Measurements from ENCODE around the gene BMPER. TPM values are rescaled to one million over a fixed set of nuclear protein-coding genes. Genes with fewer than 3 reads are reported as not detected.

The BMPER gene
- total RNA-seq, 1 experiment from 2014 or later, result 1.5 TPM

GRCh38 chr7:33922820-33923219 is 17.5 kb downstream of the BMPER start:
- no peak for DNase-seq (ENCODE audit: low read depth)

GRCh38 chr7:33923440-33924229 is 18.3 kb downstream of the BMPER start:
- no peak for DNase-seq (ENCODE audit: low read depth)

GRCh38 chr7:33926535-33926934 is 21.2 kb downstream of the BMPER start:
- peak; percentile 23 for DNase-seq (ENCODE audit: low read depth)

- DNase-seq (ENCODE audit: low read depth), result no peak
Measured at GRCh38 chr7:33928986-33929385, 23.6 kb downstream of the BMPER start.

GRCh38 chr7:33932221-33932620 is 26.9 kb downstream of the BMPER start:
- peak; percentile 25 for DNase-seq (ENCODE audit: low read depth)

DNA sequence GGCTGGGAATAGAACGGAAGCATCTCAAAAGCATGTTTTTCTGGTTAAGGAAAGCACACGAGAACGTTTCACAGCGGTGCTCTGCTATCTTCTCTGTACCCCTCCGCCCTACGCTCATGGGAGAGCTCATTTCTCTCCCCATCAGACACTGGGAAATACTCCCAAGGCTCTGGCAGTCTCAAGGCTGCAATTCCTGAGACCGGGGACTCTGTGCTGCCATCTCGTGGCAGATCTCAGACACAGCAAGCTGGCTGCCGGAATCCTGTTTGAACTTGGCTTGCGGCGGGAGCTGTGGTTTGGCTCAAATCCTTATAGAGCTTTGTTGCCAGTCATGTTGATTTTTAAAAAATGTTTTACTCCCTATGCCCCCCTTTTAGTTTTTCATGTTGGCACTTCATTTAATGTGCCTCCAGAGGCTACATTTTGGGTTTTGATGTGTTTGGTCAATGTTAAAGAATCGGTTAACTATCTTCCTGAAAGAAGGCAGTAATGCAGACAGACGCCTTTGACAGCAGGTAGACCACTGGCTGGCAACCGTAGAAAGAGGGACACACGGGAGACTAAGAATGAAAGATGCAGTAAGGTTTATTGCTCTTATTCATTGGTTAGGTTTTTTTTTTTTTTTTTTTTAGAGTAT is 27.6 kb downstream of the BMPER start:
- DNase-seq (ENCODE audit: low read depth), result peak; percentile 89

DNA sequence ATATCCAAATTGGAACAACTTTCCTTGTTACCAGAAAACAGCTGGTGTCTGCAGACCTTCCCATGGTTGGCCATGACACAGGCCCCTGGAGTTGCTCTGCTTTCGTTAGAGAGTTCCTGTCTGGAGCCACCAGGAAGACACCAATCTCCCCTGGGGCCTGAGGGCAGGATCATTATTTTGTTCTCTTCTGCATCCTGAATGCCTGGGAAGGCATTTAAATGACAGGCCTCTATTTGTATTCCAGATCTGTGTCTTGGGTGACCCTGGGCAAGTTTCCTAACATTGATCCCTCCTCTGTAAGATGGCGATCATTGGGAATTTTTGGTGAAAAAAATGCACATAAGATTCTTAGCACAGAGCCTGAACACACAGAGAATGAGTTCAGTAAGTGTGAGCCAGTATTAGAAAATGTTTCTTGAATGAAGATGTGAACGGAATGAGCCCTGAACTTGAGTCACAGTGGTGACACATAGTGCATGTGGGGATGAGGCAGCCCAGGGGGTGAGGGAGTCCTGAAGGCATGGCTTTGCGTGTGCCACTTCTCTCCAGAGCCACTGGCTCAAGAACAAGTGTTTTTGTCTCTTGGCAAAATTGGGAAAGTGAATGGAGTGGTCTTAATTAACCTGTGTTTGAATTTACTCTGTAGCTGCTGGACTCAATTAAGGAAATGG is 28.4 kb downstream of the BMPER start:
- peak; percentile 91 for DNase-seq (ENCODE audit: low read depth)

DNA sequence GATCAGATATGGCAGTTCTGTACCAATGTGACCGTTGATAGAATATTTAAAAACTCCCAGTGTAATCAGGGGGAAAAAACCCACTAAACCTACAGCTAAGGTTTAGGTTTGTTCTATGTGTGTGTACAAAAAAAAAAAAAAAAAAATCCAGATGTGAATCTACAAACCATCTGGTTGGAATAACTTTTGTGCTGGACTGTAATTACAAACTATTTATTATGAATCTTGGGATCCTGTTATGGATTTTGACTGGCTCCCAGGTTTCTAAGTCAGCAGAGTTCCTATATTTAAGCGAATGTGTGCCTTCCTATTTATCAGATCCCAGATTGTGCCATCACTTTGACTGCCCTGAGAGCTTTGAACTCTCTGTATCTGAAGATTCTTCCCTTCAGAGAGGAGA is 29.1 kb downstream of the BMPER start:
- DNase-seq (ENCODE audit: low read depth), result no peak

- DNase-seq (ENCODE audit: low read depth), result no peak
Measured at GRCh38 chr7:33936503-33936902, 31.2 kb downstream of the BMPER start.

GRCh38 chr7:33937871-33938270 is 32.5 kb downstream of the BMPER start:
- DNase-seq (ENCODE audit: low read depth), result no peak

DNA sequence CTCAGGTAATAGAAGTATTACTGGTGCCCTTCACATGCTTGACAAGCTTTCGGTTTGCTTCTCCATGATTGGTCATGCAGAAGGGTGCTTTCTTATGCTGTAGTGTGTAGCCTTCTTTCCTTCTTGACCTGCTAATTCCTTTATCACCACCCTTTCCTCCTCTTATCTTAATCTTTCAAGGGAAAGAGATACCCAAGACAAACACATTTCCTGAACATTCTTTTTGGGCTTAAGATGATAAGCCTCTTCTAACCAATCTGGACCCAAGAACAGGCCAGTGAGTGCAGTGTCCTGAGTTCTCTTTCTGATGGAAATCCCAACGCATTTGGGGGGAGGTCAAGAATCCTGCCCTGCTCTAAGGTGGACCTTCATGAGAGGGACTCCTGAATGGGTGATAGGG is 33.8 kb downstream of the BMPER start:
- no peak for DNase-seq (ENCODE audit: low read depth)

GRCh38 chr7:33940503-33940902 is 35.2 kb downstream of the BMPER start:
- DNase-seq (ENCODE audit: low read depth), result no peak

- DNase-seq (ENCODE audit: low read depth), result no peak
Measured at GRCh38 chr7:33941418-33941817, 36.1 kb downstream of the BMPER start.

- peak; percentile 10 for DNase-seq (ENCODE audit: low read depth)
Measured at GRCh38 chr7:33946094-33946699, 40.9 kb downstream of the BMPER start.

DNA sequence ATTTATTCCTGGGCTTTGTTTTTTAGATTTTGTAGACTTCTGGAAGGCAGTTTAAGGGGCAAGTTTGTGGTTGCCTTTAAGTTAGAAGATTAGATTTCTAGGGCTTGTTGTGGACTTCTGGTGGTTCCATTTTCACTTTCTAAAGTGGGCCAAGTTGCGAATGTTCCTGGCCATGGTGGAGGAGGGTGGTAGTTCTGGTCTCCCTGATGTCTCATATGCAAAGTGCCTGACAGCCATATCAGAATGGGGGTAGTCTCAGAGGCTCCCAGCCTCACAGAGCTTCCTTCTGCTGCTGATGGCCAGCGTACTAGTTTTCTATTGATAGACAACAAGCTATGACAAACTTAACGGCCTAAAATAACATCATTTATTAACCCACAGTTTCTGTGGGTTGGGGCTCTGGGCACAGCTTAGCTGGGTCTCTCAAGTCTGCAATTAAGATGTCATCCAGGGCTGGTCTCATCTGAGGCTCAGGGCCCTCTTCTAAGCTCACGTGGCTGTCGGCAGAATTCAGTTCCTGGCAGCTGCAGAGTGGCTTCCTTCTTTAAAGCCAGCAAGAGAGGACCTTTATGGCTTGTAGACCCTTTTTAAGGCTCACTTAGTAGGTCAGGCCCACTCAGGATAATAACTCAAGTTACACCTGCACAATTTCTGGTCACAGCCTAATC is 44.8 kb downstream of the BMPER start:
- no peak for DNase-seq (ENCODE audit: low read depth)

DNA sequence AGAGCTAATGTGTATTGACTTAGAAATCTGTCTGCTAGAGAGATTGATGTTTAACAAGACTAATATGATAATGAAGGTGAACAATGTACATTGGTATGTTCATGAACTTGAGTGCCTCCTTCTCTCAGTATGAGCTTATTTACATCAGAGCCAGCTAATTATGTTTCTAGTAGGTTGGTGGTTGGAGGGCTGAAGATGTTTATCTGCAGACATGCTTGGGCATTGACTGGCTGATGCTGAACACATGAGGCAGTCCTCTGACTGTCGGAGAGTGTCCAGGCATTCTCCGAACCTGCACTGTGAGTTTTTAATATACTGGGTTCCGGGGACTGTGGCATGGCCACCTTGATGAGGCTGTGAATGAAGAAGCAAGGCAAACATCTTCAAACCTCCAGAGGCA is 47.5 kb downstream of the BMPER start:
- peak; percentile 70 for DNase-seq (ENCODE audit: low read depth)

- no peak for DNase-seq (ENCODE audit: low read depth)
Measured at GRCh38 chr7:33958104-33958503, 52.8 kb downstream of the BMPER start.

DNA sequence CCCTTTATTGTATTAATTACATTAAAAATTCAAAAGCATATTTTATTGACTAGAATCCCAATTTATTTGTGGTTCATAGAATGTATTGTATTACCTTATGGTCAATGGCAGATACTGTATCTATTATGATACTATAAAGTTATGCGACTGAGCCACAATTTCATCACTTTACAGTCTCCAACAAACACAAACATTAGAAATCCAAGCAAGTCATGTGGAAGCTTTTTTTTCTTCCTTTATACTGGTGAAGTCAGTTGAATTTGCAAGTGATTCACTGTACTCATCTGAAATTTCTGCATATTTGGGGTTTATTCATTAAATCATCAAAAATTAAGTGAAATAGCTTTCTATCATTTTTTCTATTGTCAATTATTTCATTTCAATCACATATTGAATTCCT is 54.3 kb downstream of the BMPER start:
- no peak for DNase-seq (ENCODE audit: low read depth)

DNA sequence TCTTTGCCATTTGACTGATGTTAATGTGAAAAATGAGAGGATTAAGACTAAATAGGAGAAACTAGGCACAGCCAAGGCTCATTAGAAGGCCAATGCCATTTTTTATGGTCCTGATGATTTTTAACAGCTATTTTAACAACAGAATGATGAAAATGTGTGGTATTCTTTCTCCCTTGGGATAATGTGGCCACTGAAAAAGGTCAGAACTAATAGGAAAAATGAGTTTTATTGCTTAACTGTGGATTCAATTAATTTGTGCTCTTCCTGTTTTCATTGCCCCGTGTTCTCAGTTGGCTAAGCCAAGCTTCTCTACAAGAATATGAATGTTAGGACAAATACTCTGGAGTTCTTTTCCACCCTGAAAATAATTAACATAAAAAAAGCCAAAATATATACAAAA is 56.6 kb downstream of the BMPER start:
- no peak for DNase-seq (ENCODE audit: low read depth)

DNA sequence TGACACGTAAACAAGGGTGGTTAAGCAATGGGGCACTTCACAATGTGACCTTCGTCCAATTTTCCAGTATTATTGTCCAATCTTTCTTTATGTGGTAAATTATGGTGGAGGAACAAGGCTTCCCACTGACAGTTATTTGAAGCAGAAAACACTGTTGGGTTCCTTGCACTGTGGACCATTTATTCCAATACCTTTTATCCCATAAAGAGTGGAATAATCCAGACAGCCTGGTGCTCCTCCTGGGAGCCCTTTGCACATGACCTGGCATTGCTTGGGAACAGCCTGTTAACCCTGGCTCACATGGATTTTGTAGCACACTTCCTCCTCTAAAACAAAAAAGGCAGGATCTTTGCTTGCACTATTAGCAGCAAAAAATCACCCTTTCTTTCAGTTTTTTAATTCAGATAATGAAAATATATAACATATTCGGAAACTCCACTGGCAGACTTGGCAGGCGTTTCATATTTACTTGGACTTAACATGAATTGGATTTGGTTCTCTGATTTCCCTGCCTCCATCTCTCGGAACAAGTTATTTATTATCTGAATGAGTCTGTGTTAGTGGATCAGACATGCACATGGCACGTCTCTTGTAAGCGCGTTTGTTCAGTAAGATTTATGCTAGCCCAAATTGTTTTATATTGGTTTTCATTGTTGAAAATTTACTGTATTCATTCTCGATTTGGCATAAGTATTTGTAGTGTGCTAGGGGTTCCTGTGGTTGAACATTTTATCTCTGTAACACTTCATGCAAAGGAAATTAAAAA is 59.3 kb downstream of the BMPER start:
- no peak for DNase-seq (ENCODE audit: low read depth)

GRCh38 chr7:33965183-33965744 is 59.9 kb downstream of the BMPER start:
- DNase-seq (ENCODE audit: low read depth), result no peak

All from M059J (cell line).